SU-DHL-6 (cell line): Measurements from ENCODE around the gene PKN2.

Source experiments
- CTCF ChIP-seq: fragments of 200-600 bp; sonication (generic); IDR thresholded peaks from one replicate; pipeline ENCODE4 v1.5.1; 2017; ENCODE audit warnings: antibody characterized with exemption, mild to moderate bottlenecking, low read length, moderate library complexity; ENCODE audit not compliant: insufficient read depth, poor library complexity, severe bottlenecking
- EZH2phosphoT487 ChIP-seq: fragments of 200-600 bp; sonication (generic), shearing (Covaris generic); conservative IDR thresholded peaks from 2 replicates; pipeline ENCODE4 v1.6.1; 2018; ENCODE audit warnings: mild to moderate bottlenecking, antibody characterized with exemption, low read length, moderate library complexity, mixed read lengths

- TF ChIP-seq CTCF (no peak), EZH2phosphoT487 (no peak)
Measured at GRCh38 chr1:88774151-88774556, 90.1 kb downstream of the PKN2 start.
